Measurements from ENCODE around the gene MGAT2. TPM values are rescaled to one million over a fixed set of nuclear protein-coding genes. Genes with fewer than 3 reads are reported as not detected.
"Not testable (repeated sequence)": the region's sequence is repeated elsewhere in the genome, so short reads cannot be mapped to it uniquely, and the experiment has no call there.

MGAT2 gene
- total RNA-seq, 1 donor from 2014 or later: 30.3 TPM

DNA sequence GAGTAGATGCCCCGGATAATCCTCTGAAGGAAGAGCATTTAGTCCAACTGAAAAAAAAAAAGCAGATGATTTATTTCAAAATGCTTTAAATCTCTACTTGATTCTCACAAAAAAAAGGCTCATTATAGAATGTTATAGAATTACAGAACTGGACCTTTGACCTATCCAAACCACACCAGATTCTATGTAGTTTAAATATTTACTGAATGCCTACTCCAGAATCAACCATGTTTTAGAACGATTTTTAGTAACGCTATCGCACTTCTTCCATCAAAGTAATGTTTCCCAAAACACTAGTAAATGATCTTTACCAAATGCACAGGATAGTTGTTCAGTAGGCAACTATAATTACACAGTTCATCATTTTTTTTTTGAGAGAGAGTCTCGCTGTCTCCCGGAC is 37.0 kb upstream of the MGAT2 start:
- Histone ChIP-seq H3K27ac (no peak overlapping the region), H3K9ac (no peak overlapping the region), H4K20me1 (ENCODE audit: low read depth) (peaks cover 73% of the 10 kb centered on the region), H3F3A (ENCODE audit: low read depth) (peaks cover 42% of the 10 kb centered on the region), H3K27me3 (no peaks in the 10 kb centered on the region), H3K4me2 (peak overlapping the region; percentile 82), H3K4me1 (peaks cover 6% of the 10 kb centered on the region), H3K79me2 (ENCODE audit: low read depth) (peaks cover 76% of the 10 kb centered on the region), H2AFZ (replicated peaks) (no peak overlapping the region), H3K36me3 (peaks cover 15% of the 10 kb centered on the region), H3K4me3 (peak overlapping the region; percentile 76), H3K9me3 (ENCODE audit: low read depth) (no peaks in the 10 kb centered on the region)
- no peak for TF ChIP-seq EZH2phosphoT487 (IDR thresholded peaks at IDR 0.05)
- no peak for TF ChIP-seq EZH2 (IDR thresholded peaks at IDR 0.05)
- Mint-ChIP-seq H3K36me3 (peaks cover 36% of the 10 kb centered on the region), H3K4me3 (peak overlapping the region; percentile 80), H3K9me3 (peaks cover 4% of the 10 kb centered on the region), H3K27me3 (ENCODE audit: insufficient read depth, low read depth) (peaks cover 20% of the 10 kb centered on the region), H3K4me1 (peaks cover 28% of the 10 kb centered on the region), H3K27ac (no peak overlapping the region)
- no peak for DNase-seq (ENCODE audit: low spot score)

GRCh38 chr14:49584058-49584457 is 36.5 kb upstream of the MGAT2 start:
- H3K4me1 ChIP-seq: peaks cover 6% of the 10 kb centered on the region
- H3K79me2 ChIP-seq (ENCODE audit: low read depth): peaks cover 72% of the 10 kb centered on the region
- TF ChIP-seq EZH2 (IDR thresholded peaks at IDR 0.05): no peak
- no peak for TF ChIP-seq EZH2phosphoT487 (IDR thresholded peaks at IDR 0.05)
- H3K9me3 ChIP-seq (ENCODE audit: low read depth): no peaks in the 10 kb centered on the region
- H4K20me1 ChIP-seq (ENCODE audit: low read depth): peaks cover 69% of the 10 kb centered on the region
- peak overlapping the region; percentile 95 for H3K4me3 Mint-ChIP-seq
- H3K4me3 ChIP-seq: peak overlapping the region; percentile 76
- no peak overlapping the region for H3K27ac Mint-ChIP-seq
- peaks cover 36% of the 10 kb centered on the region for H3K36me3 Mint-ChIP-seq
- peaks cover 28% of the 10 kb centered on the region for H3K4me1 Mint-ChIP-seq
- H3K27ac ChIP-seq: peak overlapping the region; percentile 9
- peaks cover 42% of the 10 kb centered on the region for H3F3A ChIP-seq (ENCODE audit: low read depth)
- peaks cover 20% of the 10 kb centered on the region for H3K27me3 Mint-ChIP-seq (ENCODE audit: insufficient read depth, low read depth)
- no peaks in the 10 kb centered on the region for H3K27me3 ChIP-seq
- H3K4me2 ChIP-seq: peak overlapping the region; percentile 82
- H3K9me3 Mint-ChIP-seq: peaks cover 4% of the 10 kb centered on the region
- DNase-seq (ENCODE audit: low spot score): no peak
- H3K36me3 ChIP-seq: peaks cover 15% of the 10 kb centered on the region
- H2AFZ ChIP-seq (replicated peaks): no peak overlapping the region
- H3K9ac ChIP-seq: no peak overlapping the region

DNA sequence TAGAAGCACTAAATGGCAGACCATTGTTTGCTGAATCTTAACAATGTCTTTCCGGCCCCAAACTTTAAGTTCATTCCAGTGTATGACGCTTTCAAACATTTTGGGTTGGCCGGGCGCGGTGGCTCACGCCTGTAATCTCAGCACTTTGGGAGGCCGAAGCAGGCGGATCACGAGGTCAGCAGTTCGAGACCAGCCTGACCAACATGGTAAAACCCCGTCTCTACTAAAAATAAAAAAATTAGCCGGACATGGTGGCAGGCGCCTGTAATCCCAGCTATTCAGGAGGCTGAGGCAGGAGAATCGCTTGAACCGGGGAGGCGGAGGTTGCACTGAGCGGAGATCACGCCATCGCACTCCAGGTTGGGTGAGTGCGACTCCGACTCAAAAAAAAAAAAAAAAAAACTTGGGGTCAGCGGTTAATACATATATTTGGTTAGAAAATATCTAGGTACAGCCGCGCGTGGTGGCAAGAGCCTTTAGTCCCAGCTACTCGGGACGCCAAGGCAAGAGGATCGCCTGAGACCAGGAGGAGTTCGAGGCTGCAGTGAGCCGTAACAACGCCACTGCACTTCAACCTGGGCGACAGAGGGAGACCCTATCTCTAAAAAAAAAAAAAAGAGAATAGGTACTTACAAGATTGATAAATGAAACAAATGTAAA is 35.5 kb upstream of the MGAT2 start:
- H3K4me1 Mint-ChIP-seq: peaks cover 28% of the 10 kb centered on the region
- peaks cover 58% of the 10 kb centered on the region for H4K20me1 ChIP-seq (ENCODE audit: low read depth)
- H3K27ac Mint-ChIP-seq: peak overlapping the region; percentile 98
- peaks cover 61% of the 10 kb centered on the region for H3K79me2 ChIP-seq (ENCODE audit: low read depth)
- peak overlapping the region; percentile 76 for H3K4me3 ChIP-seq
- H3K27ac ChIP-seq; H3K27me3 ChIP-seq; H3K9me3 Mint-ChIP-seq; H2AFZ ChIP-seq (replicated peaks); H3K9me3 ChIP-seq (ENCODE audit: low read depth); H3K4me1 ChIP-seq: not testable (repeated sequence)
- H3K36me3 ChIP-seq: peaks cover 15% of the 10 kb centered on the region
- peak overlapping the region; percentile 79 for H3K9ac ChIP-seq
- H3K4me3 Mint-ChIP-seq: peak overlapping the region; percentile 95
- DNase-seq (ENCODE audit: low spot score): peak; percentile 16
- peaks cover 20% of the 10 kb centered on the region for H3K27me3 Mint-ChIP-seq (ENCODE audit: insufficient read depth, low read depth)
- peaks cover 36% of the 10 kb centered on the region for H3K36me3 Mint-ChIP-seq
- peak overlapping the region; percentile 82 for H3K4me2 ChIP-seq
- peaks cover 36% of the 10 kb centered on the region for H3F3A ChIP-seq (ENCODE audit: low read depth)

- Histone ChIP-seq H3K27me3 (no peaks in the 10 kb centered on the region), H4K20me1 (ENCODE audit: low read depth) (peaks cover 49% of the 10 kb centered on the region), H3K79me2 (ENCODE audit: low read depth) (peaks cover 52% of the 10 kb centered on the region), H3K36me3 (peaks cover 15% of the 10 kb centered on the region), H3F3A (ENCODE audit: low read depth) (peaks cover 36% of the 10 kb centered on the region), H3K4me1 (peaks cover 6% of the 10 kb centered on the region), H3K4me3 (peak within 1 kb of the TSS; percentile 76), H3K27ac (peak within 1 kb of the TSS; percentile 21), H3K4me2 (peak within 1 kb of the TSS; percentile 82), H2AFZ (replicated peaks) (peak within 1 kb of the TSS; percentile 48), H3K9me3 (ENCODE audit: low read depth) (no peaks in the 10 kb centered on the region), H3K9ac (peak within 1 kb of the TSS; percentile 79)
- DNase-seq (ENCODE audit: low spot score): peak; percentile 98
- peaks cover 4% of the 10 kb centered on the region for H3K9me3 Mint-ChIP-seq
- peaks cover 28% of the 10 kb centered on the region for H3K4me1 Mint-ChIP-seq
- peak within 1 kb of the TSS; percentile 95 for H3K4me3 Mint-ChIP-seq
- H3K36me3 Mint-ChIP-seq: peaks cover 36% of the 10 kb centered on the region
- peak within 1 kb of the TSS; percentile 98 for H3K27ac Mint-ChIP-seq
- TF ChIP-seq EZH2phosphoT487 (IDR thresholded peaks at IDR 0.05) (no peak), EZH2 (IDR thresholded peaks at IDR 0.05) (no peak)
- TF ChIP-seq, protein P1, sequence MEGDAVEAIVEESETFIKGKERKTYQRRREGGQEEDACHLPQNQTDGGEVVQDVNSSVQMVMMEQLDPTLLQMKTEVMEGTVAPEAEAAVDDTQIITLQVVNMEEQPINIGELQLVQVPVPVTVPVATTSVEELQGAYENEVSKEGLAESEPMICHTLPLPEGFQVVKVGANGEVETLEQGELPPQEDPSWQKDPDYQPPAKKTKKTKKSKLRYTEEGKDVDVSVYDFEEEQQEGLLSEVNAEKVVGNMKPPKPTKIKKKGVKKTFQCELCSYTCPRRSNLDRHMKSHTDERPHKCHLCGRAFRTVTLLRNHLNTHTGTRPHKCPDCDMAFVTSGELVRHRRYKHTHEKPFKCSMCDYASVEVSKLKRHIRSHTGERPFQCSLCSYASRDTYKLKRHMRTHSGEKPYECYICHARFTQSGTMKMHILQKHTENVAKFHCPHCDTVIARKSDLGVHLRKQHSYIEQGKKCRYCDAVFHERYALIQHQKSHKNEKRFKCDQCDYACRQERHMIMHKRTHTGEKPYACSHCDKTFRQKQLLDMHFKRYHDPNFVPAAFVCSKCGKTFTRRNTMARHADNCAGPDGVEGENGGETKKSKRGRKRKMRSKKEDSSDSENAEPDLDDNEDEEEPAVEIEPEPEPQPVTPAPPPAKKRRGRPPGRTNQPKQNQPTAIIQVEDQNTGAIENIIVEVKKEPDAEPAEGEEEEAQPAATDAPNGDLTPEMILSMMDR (IDR thresholded peaks at IDR 0.05): no peak
- H3K27me3 Mint-ChIP-seq (ENCODE audit: insufficient read depth, low read depth): peaks cover 20% of the 10 kb centered on the region
Measured at GRCh38 chr14:49585803-49586672, 34.6 kb upstream of the MGAT2 start, which contains the start of gene RPS29. Gene RPS29, minus strand, starts transcription at chr14:49586380. Its CDS starts 34 bp downstream, at chr14:49586346.
